ENCODE data around the gene ATXN1. TPM values are rescaled to one million over a fixed set of nuclear protein-coding genes. Genes with fewer than 3 reads are reported as not detected.

Gene ATXN1
- total and polyA plus RNA-seq, 2 of the 13 experiments (the other 11 are each of a cell fraction or from before 2014, with no cell fraction given): 20.7 to 39.5 TPM

- no peak overlapping the region for H3K27ac ChIP-seq (ENCODE audit: extremely low read length, insufficient read depth, low read length)
- no peak for TF ChIP-seq AGO1 (IDR thresholded peaks at IDR 0.05; ENCODE audit: low read depth, low read length, poor library complexity, severe bottlenecking)
- no peak for TF ChIP-seq MAFK (conservative IDR thresholded peaks at IDR 0.05 in 1 of 2, IDR thresholded peaks at IDR 0.05 in 1 of 2; ENCODE audit: low read length in 2 of 2)
- TF ChIP-seq ZKSCAN8 (CRISPR knock-in tag; IDR thresholded peaks at IDR 0.05; ENCODE audit: borderline replicate concordance): no peak
- TF ChIP-seq ZHX2 (IDR thresholded peaks at IDR 0.05; ENCODE audit: low read depth): no peak
- no peak for TF ChIP-seq ZHX2 (CRISPR knock-in tag; IDR thresholded peaks at IDR 0.05; ENCODE audit: borderline replicate concordance)
- no peak for TF ChIP-seq NR2C2 (CRISPR knock-in tag; IDR thresholded peaks at IDR 0.05; ENCODE audit: borderline replicate concordance)
- TF ChIP-seq NFE2L2 (IDR thresholded peaks at IDR 0.05; ENCODE audit: low read length): peak; percentile 63
- ChIA-PET POLR2A (no interaction called here), CTCF (ENCODE audit: low intra/inter-chr PET ratio, low total read pairs) (no interaction called here)
- FAIRE-seq (no peak), ATAC-seq (no peak), DNase-seq (ENCODE audit: low spot score) (no peak)
- H4K20me1 ChIP-seq (ENCODE audit: insufficient read depth, low read length): no peaks in the 10 kb centered on the region
- H3K9ac ChIP-seq (ENCODE audit: insufficient read depth, low read depth, low read length): no peak overlapping the region
- H3K4me2 ChIP-seq (ENCODE audit: low read depth, low read length): no peak overlapping the region
- H3K79me2 ChIP-seq (ENCODE audit: insufficient read depth, low read length): peaks cover 21% of the 10 kb centered on the region
- no peaks in the 10 kb centered on the region for H3K36me3 ChIP-seq (replicated peaks in 1 of 2; ENCODE audit: control insufficient read depth in 1 of 2, insufficient read depth in 2 of 2, low read length in 2 of 2)
- H3K27me3 ChIP-seq (ENCODE audit: control insufficient read depth in 1 of 2, insufficient read depth in 2 of 2, low read length in 2 of 2): no peaks in the 10 kb centered on the region
- intact Hi-C loops (cut with micrococcal nuclease; ENCODE audit: unreplicated experiment): no loop called here
- no peaks in the 10 kb centered on the region for H3K9me3 ChIP-seq (ENCODE audit: low read length)
- no TSS peak for BruUV-seq (replicated peaks)
- WGBS (ENCODE audit: low lambda C conversion rate): 88% methylated on average over 4 of the region's 4 CpGs
- no peak overlapping the region for H3K4me3 ChIP-seq (replicated peaks in 1 of 3; ENCODE audit: insufficient read depth in 1 of 3, low read depth in 2 of 3, low read length in 3 of 3)
- peaks cover 41% of the 10 kb centered on the region for H3K4me1 ChIP-seq (ENCODE audit: insufficient read depth, low read length)
- in situ Hi-C loops (cut with HindIII; ENCODE audit: extremely low pct_ligation_motif_present, low pct_unique_long_range_greater_than_20kb): no loop called here
- H2AFZ ChIP-seq (ENCODE audit: low read length): no peak overlapping the region
Measured at GRCh38 chr6:16667509-16667908, 93.8 kb downstream of the ATXN1 start.
